Measurements from ENCODE around the gene KLF16. TPM values are rescaled to one million over a fixed set of nuclear protein-coding genes. Genes with fewer than 3 reads are reported as not detected.
A peak's percentile ranks its signal among the peaks of the same experiment; 100 is the strongest.
"Not testable (repeated sequence)": the region's sequence is repeated elsewhere in the genome, so short reads cannot be mapped to it uniquely, and the experiment has no call there.

KLF16 gene
- total RNA-seq, 1 donor from 2014 or later, result 15.2 TPM

DNA sequence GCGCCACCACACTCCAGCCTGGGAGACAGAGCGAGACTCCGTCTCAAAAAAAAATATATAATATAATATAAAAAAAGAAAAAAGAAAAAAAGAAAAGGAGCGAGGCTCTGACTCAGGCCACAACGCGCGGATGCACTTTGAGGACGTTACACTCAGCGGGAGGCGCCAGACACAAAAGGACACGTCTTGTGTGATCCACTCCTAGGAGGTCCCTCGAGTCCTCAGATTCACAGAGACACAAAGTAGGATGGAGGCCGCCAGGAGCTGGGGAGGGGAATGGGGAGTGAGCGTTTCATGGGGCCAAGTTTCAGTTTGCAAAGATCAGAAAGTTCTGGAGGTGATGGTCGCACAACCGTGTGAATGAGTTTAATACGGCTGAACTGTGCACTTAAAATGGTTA lies 30.4 kb upstream of the KLF16 start:
- Histone ChIP-seq H3K4me3 (no peak overlapping the region), H3K36me3 (no peaks in the 10 kb centered on the region), H3K4me1 (no peaks in the 10 kb centered on the region), H3K9me3 (no peaks in the 10 kb centered on the region), H3K27ac (no peak overlapping the region), H3K27me3 (no peaks in the 10 kb centered on the region)
- no peak for DNase-seq (ENCODE audit: low spot score in 2 of 2)
- TF ChIP-seq, protein P1, sequence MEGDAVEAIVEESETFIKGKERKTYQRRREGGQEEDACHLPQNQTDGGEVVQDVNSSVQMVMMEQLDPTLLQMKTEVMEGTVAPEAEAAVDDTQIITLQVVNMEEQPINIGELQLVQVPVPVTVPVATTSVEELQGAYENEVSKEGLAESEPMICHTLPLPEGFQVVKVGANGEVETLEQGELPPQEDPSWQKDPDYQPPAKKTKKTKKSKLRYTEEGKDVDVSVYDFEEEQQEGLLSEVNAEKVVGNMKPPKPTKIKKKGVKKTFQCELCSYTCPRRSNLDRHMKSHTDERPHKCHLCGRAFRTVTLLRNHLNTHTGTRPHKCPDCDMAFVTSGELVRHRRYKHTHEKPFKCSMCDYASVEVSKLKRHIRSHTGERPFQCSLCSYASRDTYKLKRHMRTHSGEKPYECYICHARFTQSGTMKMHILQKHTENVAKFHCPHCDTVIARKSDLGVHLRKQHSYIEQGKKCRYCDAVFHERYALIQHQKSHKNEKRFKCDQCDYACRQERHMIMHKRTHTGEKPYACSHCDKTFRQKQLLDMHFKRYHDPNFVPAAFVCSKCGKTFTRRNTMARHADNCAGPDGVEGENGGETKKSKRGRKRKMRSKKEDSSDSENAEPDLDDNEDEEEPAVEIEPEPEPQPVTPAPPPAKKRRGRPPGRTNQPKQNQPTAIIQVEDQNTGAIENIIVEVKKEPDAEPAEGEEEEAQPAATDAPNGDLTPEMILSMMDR (IDR thresholded peaks at IDR 0.05), result no peak
- intact Hi-C loops (cut with DNase I), result no loop called here

DNA sequence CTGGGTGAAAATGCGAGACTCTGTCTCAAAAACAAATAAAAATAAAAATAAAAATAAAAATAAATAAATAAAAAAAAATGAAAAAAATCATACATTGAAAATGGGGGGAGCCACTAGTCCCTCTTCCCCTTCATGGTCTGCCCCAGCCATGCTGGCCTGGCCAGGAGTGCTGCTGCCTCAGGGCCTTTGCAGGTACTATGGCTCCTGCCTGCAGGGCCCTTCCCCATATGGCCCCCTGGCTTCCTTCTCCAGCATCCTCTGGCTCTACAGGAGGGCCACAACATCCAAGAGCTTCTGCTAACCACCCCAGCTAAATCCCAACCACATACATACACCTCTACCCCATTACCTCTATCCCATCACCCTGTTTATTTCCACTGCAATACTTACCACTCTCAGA lies 26.5 kb upstream of the KLF16 start:
- Histone ChIP-seq H3K36me3 (no peaks in the 10 kb centered on the region), H3K4me3 (no peak overlapping the region), H3K4me1 (peaks cover 0 to 4% of the 10 kb centered on the region in 2 donors), H3K9me3 (no peaks in the 10 kb centered on the region), H3K27ac (no peak overlapping the region), H3K27me3 (no peaks in the 10 kb centered on the region)
- intact Hi-C loops (cut with DNase I), result no loop called here
- no peak for DNase-seq (ENCODE audit: low spot score in 2 of 2)
- TF ChIP-seq, protein P1 (IDR thresholded peaks at IDR 0.05), result no peak

DNA sequence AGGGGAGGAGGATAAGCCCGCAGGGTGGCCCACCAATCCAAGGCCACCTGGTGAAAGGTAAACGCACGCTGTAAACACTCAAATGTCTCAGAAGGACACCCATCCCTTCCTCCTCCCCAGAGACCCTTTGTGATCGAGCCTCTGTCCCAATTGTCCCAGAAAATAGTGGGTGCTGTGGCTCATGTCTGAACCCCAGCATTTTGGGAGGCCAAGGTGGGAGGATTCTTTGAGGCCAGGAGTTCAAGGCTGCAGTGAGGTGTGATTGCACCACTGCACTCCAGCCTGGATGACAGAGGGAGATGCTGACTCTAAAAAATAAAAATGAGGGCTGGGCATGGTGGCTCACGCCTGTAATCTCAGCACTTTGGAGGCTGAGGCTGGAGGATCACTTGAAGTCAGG lies 25.0 kb upstream of the KLF16 start:
- TF ChIP-seq, protein P1 (IDR thresholded peaks at IDR 0.05), result no peak
- intact Hi-C loops (cut with DNase I), result no loop called here
- no peak for DNase-seq (ENCODE audit: low spot score in 2 of 2)
- no peaks in the 10 kb centered on the region for H3K9me3 ChIP-seq
- no peaks in the 10 kb centered on the region for H3K27me3 ChIP-seq
- H3K27ac ChIP-seq, result no peak overlapping the region
- no peak overlapping the region for H3K4me3 ChIP-seq
- H3K36me3 ChIP-seq, result no peaks in the 10 kb centered on the region
- peaks cover 12 to 15% of the 10 kb centered on the region in 2 donors for H3K4me1 ChIP-seq

DNA sequence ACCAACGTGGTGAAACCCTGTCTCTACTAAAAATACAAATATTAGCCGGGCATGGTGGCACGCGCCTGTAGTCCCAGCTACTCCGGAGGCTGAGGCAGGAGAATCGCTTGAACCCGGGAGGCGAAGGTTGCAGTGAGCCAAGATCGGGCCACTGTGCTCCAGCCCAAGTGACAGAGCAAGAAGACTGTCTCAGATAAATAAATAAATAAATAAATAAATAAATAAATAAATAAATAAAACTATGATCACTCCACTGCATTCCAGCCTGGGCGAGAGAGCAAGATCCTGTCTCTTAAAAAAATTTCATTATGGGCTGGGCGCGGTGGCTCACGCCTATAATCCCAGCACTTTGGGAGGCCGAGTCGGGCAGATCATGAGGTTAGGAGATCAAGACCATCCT lies 23.0 kb upstream of the KLF16 start:
- H3K27me3 ChIP-seq; intact Hi-C loops (cut with DNase I); H3K36me3 ChIP-seq; H3K9me3 ChIP-seq; H3K4me3 ChIP-seq; DNase-seq (ENCODE audit: low spot score in 2 of 2); H3K27ac ChIP-seq: not testable (repeated sequence)
- peaks cover 15 to 26% of the 10 kb centered on the region in 2 donors for H3K4me1 ChIP-seq

DNA sequence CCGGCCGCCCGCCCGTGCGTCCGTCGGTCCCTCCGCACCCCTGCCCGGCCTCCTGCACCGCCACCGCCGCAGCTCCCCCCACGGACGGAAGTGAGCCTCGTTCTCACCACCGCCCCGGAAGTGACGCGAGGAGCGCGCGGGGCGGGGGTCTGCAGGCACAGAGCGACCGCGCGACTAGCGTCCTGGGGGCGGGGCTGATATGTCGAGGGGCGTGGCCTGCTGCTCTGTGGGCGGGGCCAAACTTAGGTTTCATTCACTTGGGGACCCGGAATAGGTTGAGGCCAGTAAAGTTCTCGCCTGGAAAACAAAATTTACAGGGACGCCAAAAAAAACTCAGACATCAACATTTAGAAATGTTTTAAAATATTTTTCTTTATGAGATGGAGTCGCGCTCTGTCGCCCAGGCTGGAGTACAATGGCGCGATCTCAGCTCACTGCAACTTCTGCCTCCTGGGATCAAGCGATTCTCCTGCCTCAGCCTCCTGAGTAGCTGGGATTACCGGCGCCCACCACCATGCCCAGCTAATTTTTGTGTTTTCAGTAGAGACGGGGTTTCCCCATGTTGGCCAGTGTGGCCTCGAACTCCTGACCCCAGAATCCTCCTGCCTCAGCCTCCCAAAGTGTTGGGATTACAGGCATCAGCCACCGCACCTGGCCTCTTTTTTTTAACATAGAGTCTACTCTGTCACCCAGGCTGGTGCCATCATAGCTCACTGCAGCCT lies 22.2 kb upstream of the KLF16 start, which contains the start of gene ABHD17A:
ABHD17A (minus strand) TSS at position 99 of the 722 bp plus-strand sequence. CDS start 3,930 bp downstream, outside the sequence.
- Histone ChIP-seq H3K27ac (peak within 1 kb of the TSS; percentile 84 to 88), H3K4me1 (peaks cover 15 to 26% of the 10 kb centered on the region in 2 donors)

DNA sequence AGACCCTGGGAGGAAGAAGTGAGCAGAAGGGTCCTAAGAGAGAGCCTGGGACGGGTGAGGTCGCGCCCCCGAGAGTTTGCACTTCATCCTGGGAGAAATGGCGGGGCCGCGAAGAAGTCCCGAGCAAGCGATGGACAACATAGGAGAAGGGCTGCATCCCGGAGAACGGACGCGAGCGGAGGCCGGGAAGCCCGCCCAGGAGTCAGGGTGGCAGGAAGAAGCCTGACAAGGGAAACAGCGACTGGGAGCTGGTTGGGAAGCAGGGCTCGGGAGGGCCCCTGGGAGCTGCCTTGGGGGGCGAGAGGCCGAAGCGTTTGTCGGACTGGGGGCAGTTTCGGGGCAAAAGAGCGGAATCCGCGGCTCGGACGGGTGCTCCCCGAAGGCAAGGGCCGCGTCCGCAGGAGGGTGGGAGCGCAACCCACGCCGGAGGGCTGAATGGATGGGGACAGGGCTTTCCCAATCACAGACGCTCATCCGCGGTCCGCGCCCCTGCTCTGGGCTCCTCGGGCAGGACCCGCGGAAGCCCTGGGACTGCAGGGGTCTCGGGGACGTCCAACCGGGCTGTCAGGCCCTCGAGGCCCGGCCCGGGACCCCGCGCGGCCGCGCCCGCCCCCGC lies 21.4 kb upstream of the KLF16 start:
- peak overlapping the region; percentile 84 to 88 for H3K27ac ChIP-seq
- no peak for DNase-seq (ENCODE audit: low spot score in 2 of 2)
- intact Hi-C loops (cut with DNase I), result loop anchor here (1.0 to 2.0 kb wide), 3 partner anchors 9 to 20 kb away; partner anchors contain the start of genes ADAT3 and SCAMP4
- H3K4me3 ChIP-seq, result peak overlapping the region; percentile 93 to 100
- TF ChIP-seq, protein P1 (IDR thresholded peaks at IDR 0.05), result peak in 1 of 3 experiments; percentile 1
- peaks cover 15 to 26% of the 10 kb centered on the region in 2 donors for H3K4me1 ChIP-seq
- H3K9me3 ChIP-seq, result no peaks in the 10 kb centered on the region
- H3K27me3 ChIP-seq, result no peaks in the 10 kb centered on the region
- H3K36me3 ChIP-seq, result peaks cover 0 to 3% of the 10 kb centered on the region in 2 donors

More for the DNA sequence above, 22.2 kb upstream of the KLF16 start, which contains the start of gene ABHD17A:
- peak; percentile 75 to 98 for DNase-seq (ENCODE audit: low spot score in 2 of 2)
- not testable (repeated sequence) for H3K27me3 ChIP-seq, H3K36me3 ChIP-seq, H3K9me3 ChIP-seq
- peak within 1 kb of the TSS; percentile 93 to 100 for H3K4me3 ChIP-seq
- intact Hi-C loops (cut with DNase I), result loop anchor here (1.0 to 2.0 kb wide), 3 partner anchors 9 to 21 kb away; partner anchors contain the start of genes ADAT3 and SCAMP4
